Stimulated activated naive CD8-positive, alpha-beta T cell treated with anti-CD3 and anti-CD28 coated beads, Interleukin-15, Interleukin-2, amounts not matched to agents 100 ng/mL and 50 ng/mL, for 24 hours (primary cell): ENCODE data around the gene PRPF6.
A peak's percentile ranks its signal among the peaks of the same experiment; 100 is the strongest.
"Not testable (repeated sequence)": the region's sequence is repeated elsewhere in the genome, so short reads cannot be mapped to it uniquely, and the experiment has no call there.

Source experiments
- H3K27ac Mint-ChIP-seq: one replicate; pipeline ENCODE4 v1.8.0; 2021; ENCODE audit warnings: mild to moderate bottlenecking, mixed read lengths
- H3K27me3 Mint-ChIP-seq: one replicate; pipeline ENCODE4 v1.8.0; 2021; ENCODE audit warnings: mixed read lengths
- H3K36me3 Mint-ChIP-seq: one replicate; pipeline ENCODE4 v1.8.0; 2021; ENCODE audit warnings: low read depth, mixed read lengths
- H3K4me1 Mint-ChIP-seq: one replicate; pipeline ENCODE4 v1.8.0; 2021; ENCODE audit warnings: low read depth, mixed read lengths
- H3K4me3 Mint-ChIP-seq: one replicate; pipeline ENCODE4 v1.8.0; 2021; ENCODE audit warnings: mild to moderate bottlenecking, mixed read lengths
- H3K9me3 Mint-ChIP-seq: one replicate; pipeline ENCODE4 v1.8.0; 2021; ENCODE audit warnings: mixed read lengths

Gene PRPF6

DNA sequence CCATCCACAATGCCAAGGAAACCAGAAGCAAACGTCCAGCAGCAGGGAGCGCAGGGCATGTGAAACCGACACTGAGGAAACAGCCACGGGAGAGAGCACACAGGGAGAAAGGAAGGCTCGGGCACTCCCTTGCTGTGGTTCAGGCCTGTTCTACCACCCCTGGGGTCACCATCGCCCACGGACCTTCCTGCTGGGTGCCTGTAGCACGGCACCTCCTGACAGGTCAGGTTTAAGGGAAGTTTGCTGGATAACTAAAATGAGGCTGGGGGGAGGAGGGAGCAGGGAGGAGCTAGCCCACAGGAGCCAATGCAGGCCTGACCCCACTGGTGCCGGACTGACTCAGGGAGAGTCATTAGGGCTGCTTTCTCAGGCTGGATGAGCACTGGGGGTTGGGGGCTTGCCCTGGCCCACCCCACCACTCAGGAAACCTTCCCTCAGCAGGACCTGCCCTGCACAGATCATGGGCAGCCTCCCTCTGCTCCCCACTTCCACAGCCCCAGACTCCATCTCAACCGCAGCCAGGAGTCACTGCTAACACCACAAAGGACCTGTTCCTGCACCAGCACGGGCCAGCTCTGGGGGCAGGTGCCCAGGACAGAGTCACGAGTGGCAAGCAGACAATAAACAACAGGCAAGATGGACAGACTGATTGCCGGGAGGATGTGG is 27.0 kb upstream of the PRPF6 start:
- peaks cover 4% of the 10 kb centered on the region for H3K36me3 Mint-ChIP-seq
- peak overlapping the region; percentile 86 for H3K4me3 Mint-ChIP-seq
- H3K27ac Mint-ChIP-seq = no peak overlapping the region
- H3K4me1 Mint-ChIP-seq = peaks cover 48% of the 10 kb centered on the region
- no peaks in the 10 kb centered on the region for H3K27me3 Mint-ChIP-seq
- no peaks in the 10 kb centered on the region for H3K9me3 Mint-ChIP-seq

DNA sequence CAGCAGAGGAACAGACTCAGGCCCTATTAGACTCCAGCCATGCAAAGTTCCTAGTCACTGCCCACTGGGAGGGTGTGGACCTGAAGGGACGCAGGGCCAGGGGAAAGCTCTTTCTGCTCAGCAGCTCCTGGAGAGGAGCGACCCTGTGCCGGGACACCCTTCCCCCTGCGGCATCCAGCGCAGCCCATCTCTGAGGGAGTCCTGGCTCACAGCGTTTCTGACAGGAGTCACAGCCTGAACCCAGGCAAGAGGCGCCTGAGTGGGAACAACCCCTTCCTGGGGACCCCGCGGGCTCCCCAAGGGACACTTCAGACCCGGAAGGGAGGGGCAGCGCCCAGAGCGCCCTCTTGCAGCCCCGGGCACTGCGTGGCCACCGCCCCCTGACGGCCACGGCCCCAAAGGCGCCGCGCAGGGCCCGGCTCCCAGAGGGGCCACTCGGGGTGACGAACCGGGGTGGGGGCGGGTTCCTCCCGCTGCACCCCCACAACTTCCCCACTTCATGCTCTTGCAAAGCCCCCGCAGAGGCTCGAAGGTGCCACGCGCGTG is 25.6 kb upstream of the PRPF6 start:
- peaks cover 38% of the 10 kb centered on the region for H3K4me1 Mint-ChIP-seq
- peak overlapping the region; percentile 86 for H3K4me3 Mint-ChIP-seq
- no peaks in the 10 kb centered on the region for H3K9me3 Mint-ChIP-seq
- peak overlapping the region; percentile 79 for H3K27ac Mint-ChIP-seq
- peaks cover 4% of the 10 kb centered on the region for H3K36me3 Mint-ChIP-seq
- no peaks in the 10 kb centered on the region for H3K27me3 Mint-ChIP-seq

GRCh38 chr20:63955827-63956663 is 24.9 kb upstream of the PRPF6 start, which contains the start of gene UCKL1:
TSS of gene UCKL1 (minus strand) at chr20:63956416. CDS start at chr20:63956372, 44 bp downstream.
- H3K27me3 Mint-ChIP-seq = no peaks in the 10 kb centered on the region

GRCh38 chr20:63956664-63957003 is 24.3 kb upstream of the PRPF6 start:
- Mint-ChIP-seq H3K36me3 (peaks cover 9% of the 10 kb centered on the region), H3K4me1 (peaks cover 38% of the 10 kb centered on the region), H3K27me3 (no peaks in the 10 kb centered on the region), H3K9me3 (no peaks in the 10 kb centered on the region), H3K27ac (peak overlapping the region; percentile 90), H3K4me3 (peak overlapping the region; percentile 81)

More at GRCh38 chr20:63955827-63956663, 24.9 kb upstream of the PRPF6 start, which contains the start of gene UCKL1:
- Mint-ChIP-seq H3K27ac (peak within 1 kb of the TSS; percentile 90), H3K4me1 (peaks cover 38% of the 10 kb centered on the region), H3K4me3 (peak within 1 kb of the TSS; percentile 86), H3K36me3 (peaks cover 4% of the 10 kb centered on the region), H3K9me3 (no peaks in the 10 kb centered on the region)

- peak overlapping the region; percentile 90 for H3K27ac Mint-ChIP-seq
- peaks cover 9% of the 10 kb centered on the region for H3K36me3 Mint-ChIP-seq
- H3K27me3 Mint-ChIP-seq = no peaks in the 10 kb centered on the region
- H3K4me1 Mint-ChIP-seq = peaks cover 38% of the 10 kb centered on the region
- H3K9me3 Mint-ChIP-seq = no peaks in the 10 kb centered on the region
- H3K4me3 Mint-ChIP-seq = peak overlapping the region; percentile 81
Measured at GRCh38 chr20:63957004-63957689, 23.8 kb upstream of the PRPF6 start.

DNA sequence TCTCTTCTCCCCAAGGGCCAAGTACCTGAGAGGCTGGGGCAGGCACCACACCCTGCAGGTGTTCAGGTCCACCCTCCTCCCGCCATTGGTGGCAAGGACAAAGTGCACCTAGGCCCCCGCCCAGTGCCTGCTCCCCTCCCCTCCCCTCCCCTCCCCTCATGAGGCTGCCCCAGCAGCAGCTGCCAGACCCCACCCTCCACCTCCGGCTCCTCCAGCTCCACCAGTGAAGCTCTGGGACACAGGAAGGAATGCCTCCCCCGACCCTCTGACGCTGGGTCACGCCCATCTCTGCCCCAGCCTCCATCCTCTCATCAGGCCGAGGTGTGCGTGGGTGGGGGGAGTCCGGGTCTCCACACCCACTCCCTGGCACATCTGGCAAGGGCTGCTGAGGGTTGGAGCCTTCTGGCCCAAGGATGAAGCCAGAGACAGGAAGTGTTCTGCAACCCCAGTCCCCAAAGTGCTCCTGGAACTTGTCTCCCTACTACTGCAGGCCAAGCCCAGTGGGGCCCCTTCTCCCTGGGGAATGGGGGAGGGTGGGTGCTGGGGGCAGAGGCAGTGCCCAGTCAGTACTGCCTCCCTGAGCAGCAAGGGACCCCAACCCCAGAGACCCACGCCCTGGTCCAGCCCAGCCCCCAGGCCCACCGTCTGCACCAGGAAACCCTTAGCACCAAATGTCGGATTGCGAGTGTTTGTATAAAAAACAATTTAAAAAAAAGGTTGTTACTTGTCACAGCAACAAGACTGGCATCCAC is 23.1 kb upstream of the PRPF6 start:
- peaks cover 9% of the 10 kb centered on the region for H3K36me3 Mint-ChIP-seq
- no peaks in the 10 kb centered on the region for H3K9me3 Mint-ChIP-seq
- peaks cover 38% of the 10 kb centered on the region for H3K4me1 Mint-ChIP-seq
- no peaks in the 10 kb centered on the region for H3K27me3 Mint-ChIP-seq
- H3K27ac Mint-ChIP-seq = peak overlapping the region; percentile 90
- peak overlapping the region; percentile 81 for H3K4me3 Mint-ChIP-seq

DNA sequence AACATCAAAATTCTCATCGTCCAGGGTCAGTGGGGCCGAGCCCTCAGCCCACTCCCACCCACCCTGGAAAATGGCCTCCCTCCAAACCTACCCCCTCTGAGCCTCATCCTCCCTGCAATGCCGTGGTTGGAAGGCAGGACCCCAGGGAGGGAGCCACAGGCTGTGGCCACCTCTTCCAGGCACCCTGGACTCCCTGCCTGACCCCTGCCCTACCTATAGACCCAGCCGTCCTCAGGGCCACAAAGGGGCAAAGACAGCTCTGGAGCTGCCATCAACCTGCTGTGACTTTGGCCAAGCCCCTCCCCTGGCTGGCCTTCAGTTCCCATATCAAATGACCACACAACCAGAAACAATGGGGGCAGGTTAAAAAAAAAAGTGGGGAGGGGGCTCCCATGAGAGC is 22.5 kb upstream of the PRPF6 start:
- Mint-ChIP-seq H3K4me1 (peaks cover 34% of the 10 kb centered on the region), H3K27me3 (no peaks in the 10 kb centered on the region), H3K36me3 (peaks cover 9% of the 10 kb centered on the region), H3K27ac (peak overlapping the region; percentile 58), H3K4me3 (no peak overlapping the region), H3K9me3 (no peaks in the 10 kb centered on the region)

GRCh38 chr20:63958964-63959698 is 21.8 kb upstream of the PRPF6 start:
- Mint-ChIP-seq H3K9me3 (no peaks in the 10 kb centered on the region), H3K36me3 (peaks cover 8% of the 10 kb centered on the region), H3K27ac (no peak overlapping the region), H3K4me3 (no peak overlapping the region), H3K27me3 (no peaks in the 10 kb centered on the region), H3K4me1 (peaks cover 28% of the 10 kb centered on the region)

GRCh38 chr20:63959699-63960075 is 21.2 kb upstream of the PRPF6 start:
- Mint-ChIP-seq H3K27ac (no peak overlapping the region), H3K4me3 (no peak overlapping the region), H3K9me3 (no peaks in the 10 kb centered on the region), H3K4me1 (peaks cover 22% of the 10 kb centered on the region), H3K27me3 (no peaks in the 10 kb centered on the region), H3K36me3 (peaks cover 5% of the 10 kb centered on the region)

GRCh38 chr20:63960654-63961621 is 20.0 kb upstream of the PRPF6 start:
- H3K27me3 Mint-ChIP-seq, H3K9me3 Mint-ChIP-seq, H3K4me3 Mint-ChIP-seq: not testable (repeated sequence)

DNA sequence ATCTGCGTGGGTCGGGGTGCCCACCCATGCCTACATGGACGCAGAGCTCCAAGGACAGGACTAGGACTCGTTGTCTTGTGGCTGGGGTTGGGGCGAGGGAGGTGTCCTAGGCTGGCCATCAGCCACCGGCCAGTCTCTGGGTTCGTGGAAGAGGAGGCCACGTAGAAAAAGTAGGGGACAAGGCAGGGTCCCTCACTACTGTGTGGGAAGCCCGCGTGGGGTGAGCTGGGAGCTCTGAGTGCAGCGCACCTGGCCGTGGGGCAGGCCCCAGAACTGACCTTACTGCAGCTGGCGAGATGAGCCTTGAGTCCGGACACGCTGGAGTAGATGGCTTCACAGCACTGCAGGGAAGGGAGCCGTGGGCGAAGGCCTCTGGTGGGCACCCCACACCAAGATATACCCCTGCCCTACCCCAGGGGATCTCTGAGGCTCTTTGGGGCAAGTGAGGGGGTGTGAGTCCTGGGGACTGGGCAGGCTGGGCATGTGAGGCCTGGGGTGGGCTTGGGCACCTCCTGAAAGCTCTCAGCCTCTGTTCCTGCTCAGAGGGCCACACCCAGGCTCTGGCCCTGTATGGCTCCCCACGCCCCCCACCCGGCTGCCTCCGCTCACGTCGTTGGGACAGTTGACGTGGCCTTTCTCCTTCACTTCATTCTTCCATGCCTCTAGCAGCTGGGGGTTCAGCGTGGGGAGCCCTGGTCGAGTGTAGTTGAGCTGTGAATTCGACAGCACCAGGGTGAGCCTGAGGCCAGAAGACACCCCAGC is 19.1 kb upstream of the PRPF6 start:
- H3K4me3 Mint-ChIP-seq = no peak overlapping the region
- H3K4me1 Mint-ChIP-seq = peaks cover 16% of the 10 kb centered on the region
- no peaks in the 10 kb centered on the region for H3K27me3 Mint-ChIP-seq
- no peaks in the 10 kb centered on the region for H3K9me3 Mint-ChIP-seq
- H3K36me3 Mint-ChIP-seq = peaks cover 9% of the 10 kb centered on the region
- H3K27ac Mint-ChIP-seq = no peak overlapping the region

More at GRCh38 chr20:63960654-63961621, 20.0 kb upstream of the PRPF6 start:
- peaks cover 16% of the 10 kb centered on the region for H3K4me1 Mint-ChIP-seq
- H3K27ac Mint-ChIP-seq, H3K36me3 Mint-ChIP-seq: not testable (repeated sequence)
